Upper lobe of right lung (tissue), 1 donor: ENCODE results near the gene CAMTA1. TPM values are rescaled to one million over a fixed set of nuclear protein-coding genes. Genes with fewer than 3 reads are reported as not detected.
"Not testable (repeated sequence)": the region's sequence is repeated elsewhere in the genome, so short reads cannot be mapped to it uniquely, and the experiment has no call there.

Source experiments
- ATAC-seq: fragments of 200-7000 bp; cut with Tn5 transposase; one replicate; pipeline ENCODE4 v1.9.1; 2020; ENCODE audit warnings: mild to moderate bottlenecking, moderate library complexity
- DNase-seq: peaks from one replicate; pipeline ENCODE4 v3.0.0-alpha.2; 2020
- H3K27ac ChIP-seq: fragments of 200-600 bp; one replicate; pipeline ENCODE4 v1.8.0; 2022
- H3K27me3 ChIP-seq: fragments of 200-600 bp; one replicate; pipeline ENCODE4 v1.8.0; 2022; ENCODE audit warnings: mild to moderate bottlenecking
- H3K36me3 ChIP-seq: fragments of 200-600 bp; one replicate; pipeline ENCODE4 v1.8.0; 2022
- H3K4me1 ChIP-seq: fragments of 200-600 bp; one replicate; pipeline ENCODE4 v1.8.0; 2022
- H3K4me3 ChIP-seq: fragments of 200-600 bp; one replicate; pipeline ENCODE4 v1.8.0; 2022; ENCODE audit warnings: mild to moderate bottlenecking
- H3K9me3 ChIP-seq: fragments of 200-600 bp; one replicate; pipeline ENCODE4 v1.8.0; 2022
- intact Hi-C: fragments of 100-400 bp; cut with DNase I; formaldehyde crosslinking; loops from one replicate; pipeline ENCODE4 v1.11.0; 2022
- total RNA-seq: library from RNA; stranded (reverse); fragmentation: NEBNext Ultra II Directional; extraction: Animal tissue kit (Norgen Biotek cat#: 25700); gene quantifications from one replicate; pipeline ENCODE4 v1.2.1, GENCODE V29; 2021
- TF ChIP-seq, protein P1 (sequence below): fragments of 200-600 bp; IDR thresholded peaks from one replicate; pipeline ENCODE4 v1.8.0; 2022; ENCODE audit warnings: antibody characterized with exemption
- donor health status: DM: no; HTN: yes; CAD: no; lungs with severe emphysema.

Gene CAMTA1
- total RNA-seq, 1 donor from 2014 or later = 63.4 TPM

GRCh38 chr1:7785108-7785507, 999.9 kb downstream of the CAMTA1 start:
- intact Hi-C loops = no loop called here
- ATAC-seq (no peak), DNase-seq (no peak)
- H3K27me3 ChIP-seq = no peaks in the 10 kb centered on the region
- H3K36me3 ChIP-seq = peaks cover 46% of the 10 kb centered on the region
- H3K4me1 ChIP-seq = peaks cover 28% of the 10 kb centered on the region
- H3K4me3 ChIP-seq = peak overlapping the region; percentile 72
- no peaks in the 10 kb centered on the region for H3K9me3 ChIP-seq
- TF ChIP-seq, protein P1, sequence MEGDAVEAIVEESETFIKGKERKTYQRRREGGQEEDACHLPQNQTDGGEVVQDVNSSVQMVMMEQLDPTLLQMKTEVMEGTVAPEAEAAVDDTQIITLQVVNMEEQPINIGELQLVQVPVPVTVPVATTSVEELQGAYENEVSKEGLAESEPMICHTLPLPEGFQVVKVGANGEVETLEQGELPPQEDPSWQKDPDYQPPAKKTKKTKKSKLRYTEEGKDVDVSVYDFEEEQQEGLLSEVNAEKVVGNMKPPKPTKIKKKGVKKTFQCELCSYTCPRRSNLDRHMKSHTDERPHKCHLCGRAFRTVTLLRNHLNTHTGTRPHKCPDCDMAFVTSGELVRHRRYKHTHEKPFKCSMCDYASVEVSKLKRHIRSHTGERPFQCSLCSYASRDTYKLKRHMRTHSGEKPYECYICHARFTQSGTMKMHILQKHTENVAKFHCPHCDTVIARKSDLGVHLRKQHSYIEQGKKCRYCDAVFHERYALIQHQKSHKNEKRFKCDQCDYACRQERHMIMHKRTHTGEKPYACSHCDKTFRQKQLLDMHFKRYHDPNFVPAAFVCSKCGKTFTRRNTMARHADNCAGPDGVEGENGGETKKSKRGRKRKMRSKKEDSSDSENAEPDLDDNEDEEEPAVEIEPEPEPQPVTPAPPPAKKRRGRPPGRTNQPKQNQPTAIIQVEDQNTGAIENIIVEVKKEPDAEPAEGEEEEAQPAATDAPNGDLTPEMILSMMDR = no peak
- H3K27ac ChIP-seq = peak overlapping the region; percentile 91

GRCh38 chr1:7786795-7787194, 1001.5 kb downstream of the CAMTA1 start:
- intact Hi-C loops = no loop called here
- Histone ChIP-seq H3K4me1 (peaks cover 28% of the 10 kb centered on the region), H3K27ac (no peak overlapping the region), H3K4me3 (no peak overlapping the region), H3K27me3 (no peaks in the 10 kb centered on the region), H3K9me3 (no peaks in the 10 kb centered on the region), H3K36me3 (peaks cover 48% of the 10 kb centered on the region)
- no peak for DNase-seq
- ATAC-seq = no peak
- TF ChIP-seq, protein P1 = no peak

GRCh38 chr1:7789828-7790227, 1004.6 kb downstream of the CAMTA1 start:
- ATAC-seq = no peak
- intact Hi-C loops = no loop called here
- Histone ChIP-seq H3K9me3 (no peaks in the 10 kb centered on the region), H3K27ac (no peak overlapping the region), H3K4me3 (no peak overlapping the region), H3K36me3 (peaks cover 73% of the 10 kb centered on the region), H3K27me3 (no peaks in the 10 kb centered on the region), H3K4me1 (peaks cover 15% of the 10 kb centered on the region)
- TF ChIP-seq, protein P1 = no peak
- no peak for DNase-seq

GRCh38 chr1:7791027-7791426, 1005.8 kb downstream of the CAMTA1 start:
- H3K36me3 ChIP-seq = peaks cover 85% of the 10 kb centered on the region
- H3K9me3 ChIP-seq, intact Hi-C loops, DNase-seq, H3K27ac ChIP-seq, H3K4me3 ChIP-seq, ATAC-seq, H3K27me3 ChIP-seq: not testable (repeated sequence)
- H3K4me1 ChIP-seq = peaks cover 13% of the 10 kb centered on the region

DNA sequence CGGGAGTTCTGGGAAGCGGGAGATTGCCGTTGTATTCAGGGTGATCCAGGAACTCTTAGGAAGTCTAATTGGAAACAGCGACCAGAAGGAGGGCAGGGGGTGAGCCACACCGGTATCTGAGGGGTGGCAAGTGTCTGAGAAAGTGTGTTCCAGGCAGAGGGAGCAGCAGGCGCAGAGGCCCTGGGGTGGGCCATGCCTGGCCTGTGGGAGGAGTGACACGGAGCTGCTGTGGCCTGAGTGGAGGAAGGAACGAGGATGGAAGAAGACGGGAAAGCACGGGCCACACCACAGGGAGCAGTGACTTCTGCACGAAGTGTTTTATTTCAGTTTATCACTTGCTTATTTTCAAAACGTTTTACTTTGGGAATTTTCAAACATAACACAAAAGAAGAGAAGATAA, 1010.2 kb downstream of the CAMTA1 start:
- intact Hi-C loops = no loop called here
- Histone ChIP-seq H3K9me3 (no peaks in the 10 kb centered on the region), H3K36me3 (peaks cover 72% of the 10 kb centered on the region), H3K4me1 (no peaks in the 10 kb centered on the region), H3K4me3 (no peak overlapping the region), H3K27ac (no peak overlapping the region), H3K27me3 (no peaks in the 10 kb centered on the region)
- ATAC-seq (no peak), DNase-seq (no peak)
- TF ChIP-seq, protein P1 = no peak

DNA sequence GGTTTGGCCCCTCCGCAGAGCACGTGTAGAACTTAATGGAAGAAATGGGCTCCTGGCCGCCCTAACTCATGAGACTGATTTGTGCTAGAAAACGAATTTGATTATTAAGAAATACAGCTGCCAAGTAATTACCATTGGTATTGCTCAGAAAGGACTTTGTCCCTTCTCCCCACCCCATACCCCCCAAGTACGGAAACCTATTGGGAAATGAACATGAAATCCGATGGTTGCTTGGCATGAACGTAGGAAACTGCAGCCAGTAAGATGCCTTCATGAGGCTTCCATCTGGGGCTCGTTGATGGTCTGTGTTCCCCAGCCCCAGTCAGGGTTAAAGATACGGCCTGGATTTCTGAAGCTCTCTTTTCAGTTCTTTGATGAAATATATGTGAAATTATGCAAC, 1020.2 kb downstream of the CAMTA1 start:
- Histone ChIP-seq H3K4me1 (no peaks in the 10 kb centered on the region), H3K9me3 (no peaks in the 10 kb centered on the region), H3K27ac (no peak overlapping the region), H3K36me3 (peaks cover 88% of the 10 kb centered on the region), H3K27me3 (no peaks in the 10 kb centered on the region), H3K4me3 (no peak overlapping the region)
- DNase-seq (no peak), ATAC-seq (no peak)
- TF ChIP-seq, protein P1 = no peak
- intact Hi-C loops = no loop called here
